Stimulated activated CD8-positive, alpha-beta memory T cell treated with anti-CD3 and anti-CD28 coated beads, Interleukin-7, amount 100 ng/mL, for 24 hours (primary cell): Measurements from ENCODE around the gene UBE4B.

Experiments
- DNase-seq: peaks from one replicate; pipeline ENCODE4 v3.0.0-alpha.2; 2020; ENCODE audit warnings: low read depth

The UBE4B gene

GRCh38 chr1:10042746-10043145, 10.0 kb downstream of the UBE4B start:
- DNase-seq: no peak

GRCh38 chr1:10045480-10046355, 13.0 kb downstream of the UBE4B start:
- no peak for DNase-seq

- no peak for DNase-seq
Observed at GRCh38 chr1:10046356-10047085, 13.8 kb downstream of the UBE4B start.

- no peak for DNase-seq
Observed at GRCh38 chr1:10048601-10049000, 15.8 kb downstream of the UBE4B start.

- no peak for DNase-seq
Observed at GRCh38 chr1:10050611-10051010, 17.9 kb downstream of the UBE4B start.

GRCh38 chr1:10051656-10052055, 18.9 kb downstream of the UBE4B start:
- DNase-seq: no peak

GRCh38 chr1:10052347-10052746, 19.6 kb downstream of the UBE4B start:
- no peak for DNase-seq

- DNase-seq: no peak
Observed at GRCh38 chr1:10054465-10054864, 21.7 kb downstream of the UBE4B start.

- no peak for DNase-seq
Observed at GRCh38 chr1:10056599-10056987, 23.8 kb downstream of the UBE4B start.

- DNase-seq: no peak
Observed at GRCh38 chr1:10057343-10057742, 24.6 kb downstream of the UBE4B start.

GRCh38 chr1:10057796-10058195, 25.0 kb downstream of the UBE4B start:
- no peak for DNase-seq

GRCh38 chr1:10059342-10059718, 26.6 kb downstream of the UBE4B start:
- DNase-seq: no peak

- no peak for DNase-seq
Observed at GRCh38 chr1:10060311-10061100, 27.7 kb downstream of the UBE4B start.

GRCh38 chr1:10061276-10061675, 28.5 kb downstream of the UBE4B start:
- DNase-seq: no peak

- no peak for DNase-seq
Observed at GRCh38 chr1:10063878-10064277, 31.1 kb downstream of the UBE4B start.

- DNase-seq: no peak
Observed at GRCh38 chr1:10064416-10065343, 31.9 kb downstream of the UBE4B start.

- DNase-seq: no peak
Observed at GRCh38 chr1:10065344-10065685, 32.6 kb downstream of the UBE4B start.

GRCh38 chr1:10065760-10066159, 33.0 kb downstream of the UBE4B start:
- DNase-seq: no peak

- no peak for DNase-seq
Observed at GRCh38 chr1:10068605-10069294, 36.0 kb downstream of the UBE4B start.

- no peak for DNase-seq
Observed at GRCh38 chr1:10070206-10070605, 37.4 kb downstream of the UBE4B start.

GRCh38 chr1:10071640-10072039, 38.9 kb downstream of the UBE4B start:
- DNase-seq: no peak
